Measurements from ENCODE around the gene BAZ2B.

GRCh38 chr2:159592441-159592840 lies 23.9 kb downstream of the BAZ2B start:
- TF ChIP-seq, protein P1, sequence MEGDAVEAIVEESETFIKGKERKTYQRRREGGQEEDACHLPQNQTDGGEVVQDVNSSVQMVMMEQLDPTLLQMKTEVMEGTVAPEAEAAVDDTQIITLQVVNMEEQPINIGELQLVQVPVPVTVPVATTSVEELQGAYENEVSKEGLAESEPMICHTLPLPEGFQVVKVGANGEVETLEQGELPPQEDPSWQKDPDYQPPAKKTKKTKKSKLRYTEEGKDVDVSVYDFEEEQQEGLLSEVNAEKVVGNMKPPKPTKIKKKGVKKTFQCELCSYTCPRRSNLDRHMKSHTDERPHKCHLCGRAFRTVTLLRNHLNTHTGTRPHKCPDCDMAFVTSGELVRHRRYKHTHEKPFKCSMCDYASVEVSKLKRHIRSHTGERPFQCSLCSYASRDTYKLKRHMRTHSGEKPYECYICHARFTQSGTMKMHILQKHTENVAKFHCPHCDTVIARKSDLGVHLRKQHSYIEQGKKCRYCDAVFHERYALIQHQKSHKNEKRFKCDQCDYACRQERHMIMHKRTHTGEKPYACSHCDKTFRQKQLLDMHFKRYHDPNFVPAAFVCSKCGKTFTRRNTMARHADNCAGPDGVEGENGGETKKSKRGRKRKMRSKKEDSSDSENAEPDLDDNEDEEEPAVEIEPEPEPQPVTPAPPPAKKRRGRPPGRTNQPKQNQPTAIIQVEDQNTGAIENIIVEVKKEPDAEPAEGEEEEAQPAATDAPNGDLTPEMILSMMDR (conservative IDR thresholded peaks at IDR 0.05; ENCODE audit: low read depth, low read length), result no peak
- TF ChIP-seq EZH2 (IDR thresholded peaks at IDR 0.05; ENCODE audit: borderline replicate concordance, low read depth, low read length, poor library complexity, severe bottlenecking), result no peak
